Mesenchymal stem cell (in vitro differentiated cells and primary cell): Measurements from ENCODE around the gene SPEM1.

Experiments used
- DNase-seq: peaks from one replicate; pipeline ENCODE4 v3.0.0-alpha.2; 2013
- H2AFZ ChIP-seq: one replicate; pipeline ENCODE4 v1.6.1; 2013; ENCODE audit warnings: low read depth, mild to moderate bottlenecking, control low read depth, inconsistent platforms, low read length, moderate library complexity
- H2AK5ac ChIP-seq: 2 replicates; pipeline ENCODE4 v1.6.1; 2013; ENCODE audit warnings: low read length, moderate library complexity, mild to moderate bottlenecking, inconsistent platforms; ENCODE audit not compliant: severe bottlenecking
- H2BK120ac ChIP-seq: one replicate; pipeline ENCODE4 v1.6.1; 2013; ENCODE audit warnings: low read depth, mild to moderate bottlenecking, inconsistent platforms, low read length, moderate library complexity
- H2BK12ac ChIP-seq, 2 experiments: one replicate each; pipeline ENCODE4 v1.6.1; 2013; ENCODE audit warnings: inconsistent platforms in 2 of 2, low read length in 2 of 2, mild to moderate bottlenecking in 2 of 2, moderate library complexity in 2 of 2, control low read depth in 1 of 2
- H2BK15ac ChIP-seq: one replicate; pipeline ENCODE4 v1.6.1; 2013; ENCODE audit warnings: mild to moderate bottlenecking, low read depth, inconsistent platforms; ENCODE audit not compliant: poor library complexity, severe bottlenecking
- H2BK5ac ChIP-seq: 2 replicates; pipeline ENCODE4 v1.6.1; 2013; ENCODE audit warnings: low read depth, mild to moderate bottlenecking, low read length, control low read depth, inconsistent platforms; ENCODE audit not compliant: poor library complexity, severe bottlenecking
- H3K14ac ChIP-seq, 2 experiments: one replicate each; pipeline ENCODE4 v1.6.1; 2013; ENCODE audit warnings: inconsistent platforms in 2 of 2, low read length in 2 of 2, control low read depth in 1 of 2, mild to moderate bottlenecking in 1 of 2, moderate library complexity in 1 of 2
- H3K18ac ChIP-seq, 2 experiments: one replicate each; pipeline ENCODE4 v1.6.1; 2013; ENCODE audit warnings: inconsistent platforms in 2 of 2, low read length in 2 of 2, control low read depth in 1 of 2, low read depth in 1 of 2, mild to moderate bottlenecking in 1 of 2
- H3K23ac ChIP-seq, 2 experiments: one replicate each; pipeline ENCODE4 v1.6.1; 2013; ENCODE audit warnings: inconsistent platforms in 2 of 2, low read length in 2 of 2, mild to moderate bottlenecking in 2 of 2, moderate library complexity in 2 of 2, control low read depth in 1 of 2
- H3K27ac ChIP-seq: 2 replicates; pipeline ENCODE4 v1.5.1; 2013; ENCODE audit warnings: mild to moderate bottlenecking, moderate library complexity, low read length, control low read depth, inconsistent platforms; ENCODE audit not compliant: poor library complexity, severe bottlenecking
- H3K27me3 ChIP-seq, 2 experiments: 2 replicates each; pipeline versions ENCODE4 v1.6.1 to v1.7.0; 2013; ENCODE audit warnings: low read length in 2 of 2, mild to moderate bottlenecking in 2 of 2, moderate library complexity in 2 of 2, control low read depth in 1 of 2, inconsistent platforms in 1 of 2; ENCODE audit not compliant: control insufficient read depth in 1 of 2, insufficient read depth in 1 of 2
- H3K36me3 ChIP-seq, 2 experiments: 2 replicates each; pipeline versions ENCODE4 v1.6.1 to v1.7.0; 2013; ENCODE audit warnings: low read length in 2 of 2, control low read depth in 1 of 2, inconsistent platforms in 1 of 2, low read depth in 1 of 2, mild to moderate bottlenecking in 1 of 2; ENCODE audit not compliant: insufficient read depth in 2 of 2, control insufficient read depth in 1 of 2
- H3K4ac ChIP-seq, 2 experiments: one replicate each; pipeline ENCODE4 v1.6.1; 2013; ENCODE audit warnings: inconsistent platforms in 2 of 2, low read length in 2 of 2, mild to moderate bottlenecking in 2 of 2, moderate library complexity in 2 of 2, control low read depth in 1 of 2, low read depth in 1 of 2
- H3K4me1 ChIP-seq: 2 replicates; pipeline ENCODE4 v1.6.1; 2013; ENCODE audit warnings: low read depth, low read length, control low read depth; ENCODE audit not compliant: control insufficient read depth, insufficient read depth
- H3K4me2 ChIP-seq: 2 replicates; pipeline ENCODE4 v1.6.1; 2013; ENCODE audit warnings: low read length, mild to moderate bottlenecking, inconsistent platforms; ENCODE audit not compliant: poor library complexity, severe bottlenecking
- H3K4me3 ChIP-seq, 2 experiments: 2 replicates each; pipeline versions ENCODE4 v1.5.1 to v1.7.0; 2013; ENCODE audit warnings: low read length in 2 of 2, mild to moderate bottlenecking in 2 of 2, control low read depth in 1 of 2, low read depth in 1 of 2; ENCODE audit not compliant: insufficient read depth in 1 of 2
- H3K79me1 ChIP-seq: replicated peaks from 2 replicates; pipeline ENCODE4 v1.6.1; 2013; ENCODE audit warnings: mild to moderate bottlenecking, control low read depth, low read length, inconsistent platforms; ENCODE audit not compliant: poor library complexity, severe bottlenecking
- H3K9ac ChIP-seq: 2 replicates; pipeline ENCODE4 v1.7.0; 2013; ENCODE audit warnings: mild to moderate bottlenecking, low read length, moderate library complexity
- H3K9me3 ChIP-seq: 2 replicates; pipeline ENCODE4 v1.7.0; 2013; ENCODE audit warnings: mild to moderate bottlenecking, low read length; ENCODE audit not compliant: control insufficient read depth
- H4K8ac ChIP-seq: one replicate; pipeline ENCODE4 v1.6.1; 2013; ENCODE audit warnings: inconsistent platforms, mild to moderate bottlenecking, low read length, moderate library complexity
- H4K91ac ChIP-seq: one replicate; pipeline ENCODE4 v1.6.1; 2013; ENCODE audit warnings: mild to moderate bottlenecking, low read length, inconsistent platforms
- WGBS: methylation state at CpG from one replicate; pipeline ENCODE4 v1.1.7; 2013; ENCODE audit warnings: mixed read lengths; 5-methylcytosine and 5-hydroxymethylcytosine counted together

The SPEM1 gene

DNA sequence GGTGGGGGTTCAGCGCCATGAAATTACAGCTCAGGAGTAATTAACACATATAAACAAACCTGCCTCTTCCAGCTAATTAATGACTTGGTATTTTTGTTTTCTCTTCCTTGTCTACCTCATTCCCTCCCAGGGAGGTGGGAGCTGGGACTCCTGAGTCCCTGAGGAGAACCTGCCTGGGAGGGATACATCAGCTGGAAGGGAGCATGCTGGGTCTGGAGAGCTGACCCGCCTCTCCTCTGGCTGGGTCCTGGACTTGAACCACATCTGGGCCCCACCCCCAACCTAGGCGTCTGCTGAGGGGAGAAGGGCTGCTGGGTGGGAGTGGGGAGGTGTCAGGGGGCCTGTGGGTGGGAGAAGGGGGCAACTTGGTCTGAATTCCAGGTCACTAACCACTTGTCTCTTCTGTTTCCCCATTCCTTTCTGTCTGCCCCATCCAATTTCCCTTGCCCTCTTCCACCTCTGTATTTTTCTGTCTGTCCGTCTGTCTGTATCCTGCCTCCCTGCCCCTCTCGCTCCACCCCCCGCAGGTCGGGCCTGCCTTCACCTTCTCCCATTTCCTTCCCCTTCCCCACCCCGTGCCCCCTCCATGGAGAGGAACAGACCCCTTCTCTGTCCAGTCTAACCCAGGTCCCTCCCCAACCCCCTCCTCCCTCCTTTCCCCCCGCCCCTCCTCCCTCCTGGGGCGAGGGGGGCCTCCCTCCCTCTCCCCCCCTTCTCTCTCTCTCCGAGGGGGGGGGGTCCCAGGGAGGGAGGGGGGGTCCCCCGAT lies 12.5 kb upstream of the SPEM1 start, which contains the start of gene NLGN2:
TSS of gene NLGN2 (plus strand) at position 361 of the 767 bp plus-strand sequence. CDS start 411 bp downstream, outside the sequence.
- H3K14ac ChIP-seq: peak within 1 kb of the TSS in 1 of 2 experiments; percentile 58
- H4K91ac ChIP-seq: no peak within 1 kb of the TSS
- H3K4me3 ChIP-seq: no peak within 1 kb of the TSS
- H3K18ac ChIP-seq: no peak within 1 kb of the TSS
- H3K23ac ChIP-seq: peak within 1 kb of the TSS in 1 of 2 experiments; percentile 23
- no peak within 1 kb of the TSS for H2BK5ac ChIP-seq
- no peak within 1 kb of the TSS for H3K27ac ChIP-seq
- H2AFZ ChIP-seq: no peak within 1 kb of the TSS
- no peak within 1 kb of the TSS for H2BK120ac ChIP-seq
- H3K4ac ChIP-seq: no peak within 1 kb of the TSS
- H3K27me3 ChIP-seq: no peaks in the 10 kb centered on the region
- H2BK15ac ChIP-seq: no peak within 1 kb of the TSS
- H3K9me3 ChIP-seq: no peaks in the 10 kb centered on the region
- peaks cover 29 to 34% of the 10 kb centered on the region in 2 experiments for H3K36me3 ChIP-seq
- H2AK5ac ChIP-seq: no peak within 1 kb of the TSS
- no peak within 1 kb of the TSS for H4K8ac ChIP-seq
- H3K79me1 ChIP-seq: peaks cover 19% of the 10 kb centered on the region
- H2BK12ac ChIP-seq: no peak within 1 kb of the TSS
- H3K4me1 ChIP-seq: peaks cover 18% of the 10 kb centered on the region
- H3K4me2 ChIP-seq: no peak within 1 kb of the TSS
- DNase-seq: no peak
- no peak within 1 kb of the TSS for H3K9ac ChIP-seq
- WGBS: 63% methylated on average over 4 of the region's 12 CpGs

DNA sequence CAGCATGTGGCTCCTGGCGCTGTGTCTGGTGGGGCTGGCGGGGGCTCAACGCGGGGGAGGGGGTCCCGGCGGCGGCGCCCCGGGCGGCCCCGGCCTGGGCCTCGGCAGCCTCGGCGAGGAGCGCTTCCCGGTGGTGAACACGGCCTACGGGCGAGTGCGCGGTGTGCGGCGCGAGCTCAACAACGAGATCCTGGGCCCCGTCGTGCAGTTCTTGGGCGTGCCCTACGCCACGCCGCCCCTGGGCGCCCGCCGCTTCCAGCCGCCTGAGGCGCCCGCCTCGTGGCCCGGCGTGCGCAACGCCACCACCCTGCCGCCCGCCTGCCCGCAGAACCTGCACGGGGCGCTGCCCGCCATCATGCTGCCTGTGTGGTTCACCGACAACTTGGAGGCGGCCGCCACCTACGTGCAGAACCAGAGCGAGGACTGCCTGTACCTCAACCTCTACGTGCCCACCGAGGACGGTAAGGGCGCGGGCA lies 11.8 kb upstream of the SPEM1 start:
- Histone ChIP-seq H2AFZ (no peak overlapping the region), H3K4me2 (no peak overlapping the region), H3K18ac (no peak overlapping the region), H3K27ac (no peak overlapping the region), H2BK5ac (no peak overlapping the region), H4K8ac (no peak overlapping the region), H3K27me3 (no peaks in the 10 kb centered on the region), H3K4me3 (no peak overlapping the region), H3K9me3 (no peaks in the 10 kb centered on the region), H2BK15ac (no peak overlapping the region), H3K14ac (no peak overlapping the region), H2BK120ac (no peak overlapping the region), H4K91ac (no peak overlapping the region), H3K36me3 (peaks cover 29 to 34% of the 10 kb centered on the region in 2 experiments), H3K4me1 (peaks cover 17% of the 10 kb centered on the region), H3K79me1 (peaks cover 22% of the 10 kb centered on the region), H3K4ac (no peak overlapping the region), H3K23ac (no peak overlapping the region), H3K9ac (no peak overlapping the region), H2AK5ac (no peak overlapping the region), H2BK12ac (no peak overlapping the region)
- no peak for DNase-seq
- WGBS: 74% methylated on average over 45 of the region's 58 CpGs

DNA sequence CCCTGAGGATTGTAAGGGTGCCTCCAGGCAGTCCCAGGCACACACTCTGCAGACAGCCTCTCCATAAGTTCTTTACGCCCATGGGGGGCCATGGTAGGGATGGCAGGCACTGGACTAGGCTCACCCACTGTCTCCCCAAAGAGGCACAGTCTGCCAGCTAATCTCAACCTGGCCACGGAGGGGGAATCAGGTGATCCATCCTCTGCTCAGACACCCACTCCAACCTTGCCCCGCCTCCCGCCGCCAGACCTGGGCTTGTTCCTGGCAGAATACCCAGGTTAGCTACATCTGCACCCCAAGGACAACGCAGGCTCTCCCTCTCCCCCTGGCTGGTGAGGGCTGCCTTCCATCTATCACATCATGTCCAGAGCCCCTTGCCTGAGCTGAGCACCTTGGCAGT lies 11.3 kb upstream of the SPEM1 start:
- Histone ChIP-seq H3K4me2 (no peak overlapping the region), H3K18ac (no peak overlapping the region), H2AK5ac (no peak overlapping the region), H3K36me3 (peaks cover 29 to 38% of the 10 kb centered on the region in 2 experiments), H3K23ac (no peak overlapping the region), H2BK5ac (no peak overlapping the region), H3K79me1 (peaks cover 22% of the 10 kb centered on the region), H3K14ac (no peak overlapping the region), H3K4me3 (no peak overlapping the region), H2AFZ (no peak overlapping the region), H2BK12ac (no peak overlapping the region), H2BK120ac (no peak overlapping the region), H4K8ac (no peak overlapping the region), H3K9me3 (no peaks in the 10 kb centered on the region), H2BK15ac (no peak overlapping the region), H3K27ac (no peak overlapping the region), H3K4me1 (peaks cover 18% of the 10 kb centered on the region), H3K4ac (no peak overlapping the region), H4K91ac (no peak overlapping the region), H3K27me3 (no peaks in the 10 kb centered on the region), H3K9ac (no peak overlapping the region)
- 88% methylated on average over 6 of the region's 6 CpGs for WGBS
- DNase-seq: no peak

DNA sequence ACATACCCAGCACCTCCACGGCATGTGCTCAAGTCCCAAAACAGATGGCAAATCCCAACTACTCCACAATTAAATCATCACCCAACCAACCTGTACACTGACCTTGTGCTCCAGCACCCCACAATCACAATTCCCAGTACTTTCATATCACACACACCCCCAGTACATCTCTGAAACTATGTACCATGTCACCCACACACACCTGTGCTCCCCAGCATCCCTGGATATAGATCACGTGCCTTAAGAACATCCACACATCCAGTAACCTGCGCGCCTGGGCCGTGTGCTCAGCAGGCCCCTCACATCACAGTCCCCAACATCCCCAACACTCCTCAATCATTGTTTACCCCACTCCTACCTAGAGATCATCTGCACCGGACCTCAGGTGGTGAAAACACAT lies 10.4 kb upstream of the SPEM1 start:
- Histone ChIP-seq H3K14ac (no peak overlapping the region), H3K79me1 (peaks cover 23% of the 10 kb centered on the region), H2BK5ac (no peak overlapping the region), H3K23ac (no peak overlapping the region), H3K27ac (no peak overlapping the region), H3K4me3 (no peak overlapping the region), H2AFZ (no peak overlapping the region), H3K4me2 (no peak overlapping the region), H4K91ac (no peak overlapping the region), H2AK5ac (no peak overlapping the region), H3K9ac (no peak overlapping the region), H3K9me3 (no peaks in the 10 kb centered on the region), H2BK15ac (no peak overlapping the region), H3K18ac (no peak overlapping the region), H3K4ac (no peak overlapping the region), H3K27me3 (no peaks in the 10 kb centered on the region), H3K4me1 (peaks cover 18% of the 10 kb centered on the region), H4K8ac (no peak overlapping the region), H3K36me3 (peaks cover 29 to 46% of the 10 kb centered on the region in 2 experiments), H2BK12ac (no peak overlapping the region), H2BK120ac (no peak overlapping the region)
- WGBS: 95% methylated on average over 6 of the region's 6 CpGs
- DNase-seq: no peak
